Activated T-cell treated with anti-CD3 and anti-CD28 coated beads for 24 hours (primary cell): ENCODE measurements around the gene ZC2HC1B.

Source experiments
- DNase-seq: peaks from one replicate; pipeline ENCODE4 v3.0.0-alpha.2; 2020; ENCODE audit warnings: low read depth

ZC2HC1B gene

DNA sequence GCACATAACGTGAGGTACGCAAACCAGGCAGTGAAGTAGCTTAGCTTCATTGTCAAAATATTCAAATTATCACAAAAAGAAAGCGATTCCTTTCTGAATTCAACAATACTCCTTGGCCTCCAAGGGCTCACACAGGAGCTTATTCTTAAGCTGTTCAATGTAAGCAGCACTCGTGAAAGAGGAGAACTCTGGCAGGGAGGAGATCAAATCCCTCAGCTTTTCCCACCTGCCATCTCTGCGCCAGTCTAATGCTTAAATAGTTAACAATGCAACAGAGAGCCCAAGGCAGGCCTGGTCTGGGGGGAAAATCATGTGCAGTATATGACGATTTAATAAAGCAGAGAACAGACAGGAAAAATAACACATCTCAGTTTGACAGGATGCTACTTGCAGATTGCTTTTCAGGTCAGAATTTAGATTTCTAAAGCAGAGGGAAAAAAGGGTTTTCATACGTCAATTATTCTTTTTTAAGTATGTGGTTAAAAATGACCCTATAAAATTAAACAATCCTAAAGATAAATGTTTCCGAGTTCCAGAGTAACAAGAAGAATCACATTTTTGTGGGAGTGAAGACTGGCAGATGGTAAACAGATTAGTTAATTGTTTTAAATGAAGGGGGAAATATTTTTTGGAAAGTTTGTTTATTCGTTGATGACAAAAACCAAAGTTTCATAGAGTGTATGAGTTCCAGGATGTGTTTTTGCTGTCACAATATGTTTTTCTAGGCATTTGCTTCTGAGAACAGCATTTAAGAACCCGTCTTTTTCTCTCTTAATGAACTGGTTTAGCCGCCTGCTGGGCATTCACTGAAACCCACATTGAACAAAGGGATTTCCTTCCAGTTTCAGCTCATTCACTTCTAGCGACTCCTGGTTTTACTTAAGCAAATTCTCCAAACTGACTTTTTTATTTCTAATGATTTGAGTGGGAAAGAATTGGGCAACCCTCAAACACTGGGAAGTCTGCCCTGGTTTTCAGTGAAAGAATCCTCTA lies 97.9 kb downstream of the ZC2HC1B start:
- no peak for DNase-seq

DNA sequence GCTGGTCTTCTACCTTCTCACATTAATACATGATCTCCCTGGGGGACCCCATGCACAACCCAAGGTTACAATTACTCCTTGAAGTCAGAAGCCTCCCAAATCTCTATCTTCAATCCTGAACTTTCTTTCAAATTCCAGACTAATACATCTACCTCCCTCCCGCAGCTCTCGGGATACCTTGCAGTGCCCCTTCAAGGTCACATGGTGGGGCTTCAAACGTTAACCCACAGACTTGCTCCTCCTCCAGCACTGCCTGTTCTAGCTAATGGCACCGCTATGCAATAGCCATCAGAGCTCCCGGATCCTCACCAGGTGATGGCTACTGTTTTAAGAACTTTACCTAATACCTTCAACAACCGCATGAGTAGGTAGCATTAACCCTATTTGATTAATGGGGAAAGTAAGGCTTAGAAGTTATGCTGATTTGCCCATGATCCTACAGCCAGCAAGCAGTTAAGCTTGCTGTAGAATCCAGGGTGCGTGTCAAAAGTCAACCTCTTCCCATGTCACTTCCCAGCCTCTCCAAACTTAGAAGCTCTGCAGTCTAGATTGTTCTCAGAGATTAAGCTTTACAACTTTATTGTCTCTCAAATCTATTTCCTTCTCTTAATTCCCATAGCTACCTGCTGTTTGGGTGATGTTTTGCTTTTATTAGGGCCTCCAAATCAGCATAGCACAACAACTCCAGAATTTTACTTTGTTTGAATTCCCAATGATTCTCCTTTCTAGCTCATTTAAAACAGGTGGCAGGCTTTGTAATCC lies 99.1 kb downstream of the ZC2HC1B start:
- DNase-seq, result no peak

DNA sequence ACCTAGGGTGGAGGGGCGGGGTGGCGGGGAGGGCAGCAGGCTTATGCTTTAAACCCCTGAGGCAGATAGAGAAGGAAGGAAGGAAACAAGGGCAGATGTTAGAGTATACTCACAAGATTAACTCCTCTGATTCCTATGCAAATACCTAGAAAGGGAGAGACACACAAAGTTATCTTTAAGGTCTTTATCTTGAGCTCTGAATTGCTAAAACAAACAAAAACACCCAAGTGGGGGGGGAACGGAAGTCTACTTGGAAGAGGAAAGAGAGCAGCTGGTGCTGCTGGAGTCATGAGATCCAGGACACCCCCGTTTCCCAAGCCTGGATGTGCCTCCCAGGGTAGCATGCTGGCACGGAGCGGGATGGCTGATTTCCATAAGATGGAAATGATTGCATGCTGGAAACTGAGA lies 100.4 kb downstream of the ZC2HC1B start:
- no peak for DNase-seq

DNA sequence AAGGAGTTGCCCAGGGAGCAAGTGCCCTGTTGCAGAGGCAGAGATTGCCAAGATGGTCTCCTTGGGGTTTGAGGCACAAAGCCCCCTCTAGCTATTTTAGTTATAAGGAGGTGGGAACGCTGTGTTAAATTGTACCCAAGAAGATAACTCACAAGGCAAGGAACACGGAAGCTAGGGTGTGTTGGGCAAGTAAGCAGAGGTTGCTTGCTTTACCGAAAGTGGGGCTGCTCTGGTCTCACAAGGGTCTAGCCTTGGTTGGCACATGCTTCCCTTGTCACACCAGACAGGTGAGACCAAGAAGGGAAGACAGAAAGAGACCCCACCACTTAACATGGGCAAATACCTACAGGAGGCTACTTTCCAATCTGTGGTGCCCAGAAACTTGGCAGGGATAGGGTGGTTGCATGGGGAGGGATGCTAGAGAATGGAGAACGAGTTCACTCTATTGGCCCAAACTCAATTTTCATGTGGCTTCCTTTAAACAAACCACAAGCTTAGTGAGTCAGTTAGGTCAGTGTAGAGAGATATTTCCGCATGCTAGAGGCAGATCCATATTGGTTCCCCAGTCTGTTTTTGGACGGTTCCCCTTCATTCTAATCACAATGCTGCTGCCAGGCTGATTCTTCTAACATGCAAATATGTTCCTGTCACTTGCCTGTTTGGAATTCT lies 101.4 kb downstream of the ZC2HC1B start:
- DNase-seq, result no peak

DNA sequence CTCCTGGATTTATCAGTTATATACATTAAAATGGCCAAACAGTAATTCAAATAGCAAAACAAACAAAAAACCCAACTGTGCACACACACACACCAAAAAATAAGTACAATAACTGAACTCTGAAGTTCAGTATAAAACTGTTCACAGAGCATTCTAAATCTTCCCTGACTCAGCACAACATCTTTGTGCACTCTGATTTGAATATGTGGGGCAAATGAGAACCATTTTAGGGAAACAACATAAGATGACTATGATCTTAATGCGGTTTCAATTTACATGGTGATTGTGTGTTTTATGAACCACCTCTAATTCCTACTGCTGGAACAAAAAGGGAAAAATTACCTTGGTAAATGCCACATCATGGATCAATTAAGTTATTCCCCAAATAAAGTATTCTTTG lies 102.0 kb downstream of the ZC2HC1B start:
- no peak for DNase-seq

DNA sequence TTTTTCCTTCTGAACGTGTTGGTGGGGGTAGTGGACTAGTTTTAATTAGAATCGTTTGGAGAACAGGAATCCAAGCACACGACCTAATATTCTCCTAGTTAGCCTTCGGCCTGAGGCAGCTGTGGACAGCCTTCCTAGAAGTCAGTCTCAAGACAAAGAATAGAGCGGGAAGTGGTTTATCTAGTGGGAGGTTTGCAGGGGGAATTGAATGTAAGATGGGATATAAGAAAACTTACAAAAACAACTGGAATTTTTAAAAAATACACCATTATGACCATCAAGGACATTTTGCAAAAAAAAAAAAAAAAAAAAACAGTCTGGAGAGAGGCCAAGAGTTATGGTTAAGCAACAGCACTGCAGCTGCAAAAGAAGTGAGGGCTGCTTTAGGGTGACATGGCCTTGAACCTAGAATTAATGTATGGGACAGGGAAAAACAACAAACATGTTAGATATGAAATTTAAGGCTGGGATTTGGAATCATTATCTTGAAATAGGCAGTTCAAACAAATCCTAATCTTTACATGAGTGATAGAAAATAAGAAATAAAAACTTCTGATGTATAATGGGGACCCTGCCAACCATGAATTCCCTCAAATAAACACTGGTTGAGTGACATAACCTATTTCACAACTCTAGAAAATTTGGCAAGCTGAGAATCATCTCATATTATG lies 103.6 kb downstream of the ZC2HC1B start:
- DNase-seq, result no peak

DNA sequence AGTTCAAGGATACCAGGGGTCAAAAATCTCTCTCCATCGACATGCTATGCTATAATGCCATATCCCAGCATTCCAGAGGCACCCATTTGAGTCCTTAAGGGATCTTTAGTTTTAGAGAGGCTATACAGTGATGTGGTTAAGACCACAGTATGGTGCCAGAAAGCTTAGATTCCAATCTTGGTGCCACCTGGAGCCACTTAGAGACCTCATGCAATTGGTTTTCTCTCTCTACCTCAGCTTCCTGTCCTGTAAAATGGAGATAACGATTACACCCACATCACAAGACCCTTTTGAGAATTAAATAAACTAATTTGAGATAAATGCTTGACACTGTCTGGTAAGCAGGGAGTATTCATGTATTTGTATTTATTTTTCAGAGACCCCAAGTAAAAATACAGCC lies 104.8 kb downstream of the ZC2HC1B start:
- no peak for DNase-seq

DNA sequence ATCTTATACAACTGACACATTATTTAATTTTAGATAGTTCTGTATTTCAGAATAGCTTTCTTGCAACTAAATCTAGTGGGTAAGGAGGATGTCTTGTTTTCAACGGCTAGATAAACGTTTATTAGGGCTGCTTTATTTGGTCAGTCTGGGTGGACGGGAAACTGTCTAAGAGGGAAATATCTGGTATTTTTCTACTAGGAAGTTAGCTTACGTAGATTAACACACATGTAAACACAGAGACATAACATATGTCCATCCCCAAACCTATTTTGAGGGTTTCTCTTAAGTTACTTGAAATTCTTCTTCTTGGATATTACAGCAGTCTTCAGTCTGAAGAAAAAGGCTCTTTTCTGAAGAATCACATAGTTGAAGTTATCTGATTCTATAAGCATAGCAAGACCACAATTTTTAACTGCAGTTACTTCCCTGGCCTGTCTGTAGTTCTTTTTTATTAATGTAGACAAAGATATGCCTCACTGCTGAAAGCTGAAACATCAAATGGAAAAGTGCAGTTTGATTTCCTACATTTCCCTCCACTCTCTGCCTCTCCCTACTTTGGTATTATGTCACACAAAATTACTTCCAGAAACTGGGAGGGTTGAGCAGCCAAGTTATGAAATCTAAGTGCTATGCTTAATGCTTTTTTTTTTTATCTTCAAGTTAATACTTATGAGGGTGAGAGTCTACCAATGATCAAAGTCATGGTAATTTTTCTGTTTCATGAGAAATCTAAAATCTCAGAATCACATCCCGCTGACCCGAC lies 106.4 kb downstream of the ZC2HC1B start:
- no peak for DNase-seq

DNA sequence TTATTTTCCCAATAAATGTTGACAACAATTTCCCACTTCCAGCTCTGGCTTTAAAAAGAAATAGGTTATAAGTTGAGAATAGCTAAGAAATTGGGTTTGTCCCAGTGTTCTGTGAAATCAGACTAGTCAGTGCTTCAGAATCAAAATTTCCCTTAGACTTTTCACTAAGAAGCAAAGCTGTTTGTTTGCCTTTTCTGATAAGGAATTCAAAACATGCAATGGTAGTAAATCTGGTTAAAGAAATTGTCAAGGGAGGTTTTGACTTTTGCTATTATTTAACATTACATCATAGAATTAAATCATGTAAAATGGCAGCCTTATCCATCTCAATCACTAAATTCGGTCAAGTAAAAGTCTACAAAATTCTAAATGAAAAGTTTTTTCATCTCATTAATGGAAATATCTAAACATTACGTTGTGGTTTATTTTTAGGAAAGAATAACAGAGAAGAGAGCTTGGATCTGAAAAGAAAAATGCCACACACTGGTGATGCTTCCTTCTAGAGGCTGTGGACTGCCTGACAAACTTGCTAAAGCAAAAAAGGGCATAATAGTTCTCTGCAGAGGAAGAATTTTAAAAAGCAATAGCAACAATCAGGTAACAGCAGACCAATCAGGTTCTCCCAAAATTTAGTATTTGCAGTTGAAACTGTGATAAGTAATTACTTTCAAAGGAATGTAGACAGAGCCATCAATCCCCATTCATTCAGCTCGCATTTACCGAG lies 107.4 kb downstream of the ZC2HC1B start:
- no peak for DNase-seq

DNA sequence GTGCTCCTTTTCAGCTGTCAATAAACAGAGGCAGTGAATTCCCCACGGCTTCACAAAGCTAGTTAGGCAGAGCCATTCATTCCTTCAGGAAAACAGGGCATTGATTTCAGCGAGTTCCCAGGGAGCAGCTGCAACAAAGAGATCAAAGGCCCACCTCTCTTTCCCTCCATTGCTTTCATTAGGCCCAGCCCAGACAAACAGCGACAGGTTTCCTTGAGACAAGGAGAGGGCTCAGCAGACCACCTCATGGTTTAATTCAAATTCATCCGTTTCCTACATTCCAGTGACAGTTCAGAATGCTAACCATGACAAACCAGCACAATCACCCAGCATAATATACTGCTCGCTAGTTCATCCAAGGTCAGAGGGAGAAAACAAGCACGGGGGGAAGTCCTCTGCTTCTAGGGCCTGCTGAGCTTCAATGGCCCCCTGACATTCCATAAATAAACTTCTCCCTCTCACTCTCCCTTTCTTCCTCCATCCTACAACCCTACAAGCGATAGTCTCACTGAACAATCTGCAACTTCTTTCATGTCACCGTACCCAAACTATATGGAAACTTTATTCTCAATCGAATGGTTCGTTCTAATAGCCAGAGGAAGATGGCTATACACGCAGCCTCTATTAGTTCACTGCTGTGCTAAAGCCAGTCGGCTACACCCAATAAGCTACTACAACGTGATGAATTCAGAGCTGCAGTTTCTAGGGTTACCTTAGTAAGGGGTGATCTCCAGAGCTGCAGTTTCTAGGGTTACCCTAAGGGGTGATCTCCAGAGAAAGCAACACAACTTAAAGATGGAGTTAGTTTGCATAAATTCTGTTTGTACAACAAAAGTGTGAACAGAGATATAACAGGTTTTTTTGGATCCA lies 109.1 kb downstream of the ZC2HC1B start:
- DNase-seq, result no peak

DNA sequence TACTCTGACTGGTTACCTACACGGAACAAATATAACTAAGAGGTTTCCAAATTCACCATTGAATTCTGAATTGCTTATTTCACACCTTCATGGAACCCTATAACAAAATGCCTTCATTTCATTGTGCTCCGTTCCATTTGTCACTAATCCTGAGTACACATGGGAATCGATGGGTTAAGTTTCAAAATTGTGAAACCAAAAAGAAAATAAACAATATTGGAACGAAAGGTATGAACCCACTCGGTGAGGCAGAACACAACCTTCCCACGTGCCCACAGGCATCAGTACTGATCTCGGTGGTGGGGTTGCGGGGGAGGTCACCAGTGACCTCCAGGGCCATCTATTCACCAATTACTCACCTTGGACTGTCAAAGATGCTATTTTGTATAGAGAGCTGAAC lies 109.8 kb downstream of the ZC2HC1B start:
- no peak for DNase-seq

DNA sequence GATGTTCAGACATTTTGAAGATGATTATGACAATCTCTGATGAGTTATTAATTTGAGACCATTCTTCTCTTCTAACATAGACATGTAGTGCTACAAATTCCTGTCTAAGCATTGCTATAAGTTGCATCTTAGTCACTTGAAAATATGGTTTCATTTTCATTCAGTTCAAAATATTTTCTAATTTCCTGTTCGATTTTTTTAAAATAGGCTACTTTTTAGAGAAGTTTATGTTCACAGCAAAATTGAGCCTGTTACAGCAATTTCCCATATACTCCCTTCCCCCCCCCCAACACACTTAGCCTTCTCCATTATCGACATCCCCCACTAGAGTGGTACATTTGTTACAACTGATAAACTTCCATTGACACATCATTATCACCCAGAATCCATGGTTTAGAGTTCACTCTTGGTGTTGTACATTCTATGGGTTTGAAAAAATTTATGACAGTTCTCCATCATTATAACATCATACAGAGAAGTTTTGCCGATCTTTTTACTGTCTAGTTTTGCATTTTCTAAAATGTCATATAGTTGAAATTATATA lies 112.6 kb downstream of the ZC2HC1B start:
- DNase-seq, result no peak

DNA sequence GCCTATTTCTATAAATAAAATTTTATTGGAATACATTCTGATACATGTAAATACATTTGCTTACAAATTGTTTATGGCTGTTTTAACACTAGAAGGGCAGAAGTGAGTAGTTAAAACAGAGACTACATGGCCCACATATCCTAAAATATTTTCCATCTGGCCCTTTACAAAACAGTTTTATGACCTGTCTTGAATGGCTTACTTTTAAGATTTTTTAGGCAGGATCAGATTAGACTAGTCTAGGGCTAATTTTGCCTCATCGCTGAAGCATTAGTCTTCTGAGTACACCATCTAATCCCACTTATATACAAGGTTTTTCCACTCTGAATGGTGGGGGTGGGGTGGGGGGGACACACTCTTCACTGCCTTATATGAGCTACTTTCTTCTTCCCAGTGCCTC lies 116.6 kb downstream of the ZC2HC1B start:
- no peak for DNase-seq

DNA sequence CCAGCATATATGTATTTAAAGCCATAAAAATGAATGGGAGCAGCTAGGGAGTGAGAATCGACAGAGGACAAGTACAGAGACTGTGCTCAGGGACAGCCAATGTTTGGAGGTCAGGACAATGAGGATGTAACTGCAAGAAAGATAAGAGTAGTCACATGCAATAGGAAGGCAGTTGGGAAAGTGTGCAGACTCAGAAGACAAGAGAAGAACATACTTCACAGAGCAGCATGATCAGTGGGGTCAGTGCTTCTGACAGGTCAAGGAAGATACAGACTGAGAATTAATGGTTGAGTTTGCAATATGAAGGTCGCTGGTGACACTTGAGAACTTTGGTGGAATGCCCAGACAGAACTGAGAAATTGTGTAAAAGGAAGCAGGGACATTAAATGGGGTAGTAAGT lies 118.7 kb downstream of the ZC2HC1B start:
- no peak for DNase-seq

DNA sequence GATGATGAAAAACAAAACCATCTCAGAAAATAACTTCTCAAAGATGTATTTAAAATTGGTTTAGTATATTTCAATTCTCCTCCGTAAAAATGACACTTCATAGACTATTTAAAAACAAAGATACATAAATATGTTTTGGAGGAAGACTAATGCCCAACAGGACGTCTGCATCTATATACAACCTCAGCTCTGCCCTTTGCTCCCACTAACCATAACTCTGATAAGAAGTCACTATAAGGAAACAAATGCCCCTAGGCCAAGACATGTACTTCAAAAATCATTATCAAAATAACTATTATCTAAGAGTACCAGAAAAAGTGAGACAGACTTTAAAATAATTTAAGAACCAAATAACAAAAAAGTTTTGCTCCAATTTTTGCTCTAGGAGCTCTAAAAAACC lies 120.4 kb downstream of the ZC2HC1B start:
- no peak for DNase-seq

DNA sequence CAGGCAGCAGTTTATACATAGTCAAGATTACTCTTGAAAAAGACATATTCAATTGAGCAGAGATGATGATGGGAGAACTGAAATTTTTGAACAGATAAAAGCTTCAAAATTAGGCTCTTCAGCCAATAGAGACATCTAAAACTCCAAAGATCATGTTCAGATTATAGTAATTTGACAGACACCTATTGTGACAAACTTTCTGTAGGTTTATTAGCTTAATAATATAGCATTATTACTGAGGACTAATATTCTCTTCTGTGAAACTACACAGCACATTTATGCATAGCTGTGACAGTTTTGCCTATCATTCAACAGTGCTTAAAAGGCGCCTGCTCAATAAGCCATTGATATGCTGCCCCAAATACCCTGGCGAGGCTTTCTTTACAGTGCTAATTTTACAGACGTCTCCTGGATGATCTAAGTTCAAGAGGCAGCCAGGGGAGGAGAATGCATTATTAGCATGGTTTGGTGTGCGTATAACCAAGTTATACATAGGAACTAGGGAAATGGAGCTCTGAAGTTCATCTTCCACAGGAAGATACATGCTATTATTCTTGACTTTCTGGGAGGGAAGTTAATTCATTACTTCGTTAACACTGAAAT lies 122.3 kb downstream of the ZC2HC1B start:
- no peak for DNase-seq
